ENCODE data around the gene ANTXRL.
"Not testable (repeated sequence)": the region's sequence is repeated elsewhere in the genome, so short reads cannot be mapped to it uniquely, and the experiment has no call there.

The ANTXRL gene

GRCh38 chr10:46296641-46297141, 9.9 kb downstream of the ANTXRL start:
- DNase-seq: no peak

GRCh38 chr10:46297406-46298204, 10.8 kb downstream of the ANTXRL start:
- DNase-seq: no peak

GRCh38 chr10:46298477-46299285, 11.9 kb downstream of the ANTXRL start:
- DNase-seq: no peak

- no peak for DNase-seq
These were observed 12.4 kb downstream of the ANTXRL start for GRCh38 chr10:46299286-46299535.

GRCh38 chr10:46299536-46300369, 13.0 kb downstream of the ANTXRL start:
- DNase-seq: no peak

DNA sequence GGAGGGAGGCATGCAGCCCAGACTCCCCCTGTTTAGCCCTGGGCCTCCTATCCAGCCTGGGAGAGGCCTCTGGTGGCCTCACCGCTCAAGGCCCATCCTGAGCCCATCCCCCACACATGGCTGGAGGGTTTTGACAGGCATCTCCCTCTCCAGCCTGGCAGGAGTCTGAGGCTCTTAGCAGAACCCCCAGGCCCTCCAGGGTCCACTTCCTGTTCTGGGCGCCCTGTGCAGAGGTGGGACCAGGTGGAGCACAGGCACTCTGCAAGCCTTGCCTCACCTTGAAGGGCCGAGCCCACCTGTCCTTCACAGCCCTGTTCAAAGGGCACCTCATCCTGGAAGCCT, 13.5 kb downstream of the ANTXRL start:
- not testable (repeated sequence) for DNase-seq

DNA sequence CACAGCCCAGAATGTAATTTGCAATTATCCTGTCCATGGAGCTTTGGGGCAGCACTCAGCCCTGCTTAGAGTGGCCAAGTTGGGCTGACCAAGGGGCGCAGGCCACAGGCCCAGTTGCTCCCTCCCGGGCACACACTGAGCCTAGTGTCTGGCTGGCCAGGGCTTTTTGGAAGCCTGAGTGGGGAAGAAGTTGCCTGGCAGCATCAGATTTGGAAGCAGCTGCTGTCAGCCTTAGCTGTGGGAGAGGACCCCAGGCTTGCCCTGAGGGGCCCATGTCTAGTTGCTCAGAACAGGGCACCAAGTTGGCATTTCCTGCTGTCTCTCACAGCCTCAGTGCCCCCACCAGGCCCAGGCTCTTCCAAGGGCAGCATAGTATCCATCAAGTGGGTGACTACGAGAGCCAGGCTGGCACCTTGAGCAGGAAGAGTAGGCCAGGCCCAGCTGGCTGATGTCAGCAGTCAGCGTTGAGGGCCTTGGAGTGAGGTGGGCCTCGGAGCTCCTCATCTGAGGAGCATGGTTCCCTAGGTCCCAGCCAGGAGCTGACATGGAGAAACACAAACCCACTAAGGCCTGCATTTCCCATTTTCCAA, 14.4 kb downstream of the ANTXRL start:
- DNase-seq: no peak

- no peak for DNase-seq
These were observed 15.1 kb downstream of the ANTXRL start for GRCh38 chr10:46301721-46302479.

GRCh38 chr10:46302765-46303352, 16.1 kb downstream of the ANTXRL start:
- not testable (repeated sequence) for DNase-seq

DNA sequence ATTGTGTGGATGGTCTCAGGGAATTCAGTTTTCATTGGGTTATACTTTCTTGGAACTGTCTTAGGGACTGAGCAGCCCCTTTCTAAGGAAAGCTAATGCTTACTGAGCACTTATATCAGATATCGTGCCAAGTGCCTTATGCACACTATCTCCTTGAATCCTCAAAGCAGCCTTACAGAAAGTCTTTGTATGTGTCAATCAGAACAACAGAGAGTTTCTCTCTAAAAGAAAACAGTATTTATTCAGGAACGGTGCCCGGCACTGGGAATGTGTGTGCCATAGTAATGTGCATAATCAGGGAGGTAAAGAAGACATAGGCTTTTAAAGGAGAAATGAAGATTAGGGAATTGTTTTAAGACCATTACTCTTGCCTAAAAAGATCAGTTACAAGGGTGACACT, 17.3 kb downstream of the ANTXRL start:
- DNase-seq: no peak

- not testable (repeated sequence) for DNase-seq
These were observed 17.9 kb downstream of the ANTXRL start for GRCh38 chr10:46304671-46305070.

GRCh38 chr10:46305079-46305818, 18.5 kb downstream of the ANTXRL start:
- DNase-seq: no peak

- DNase-seq: no peak
These were observed 19.2 kb downstream of the ANTXRL start for GRCh38 chr10:46305986-46306385.

GRCh38 chr10:46306516-46307184, 19.9 kb downstream of the ANTXRL start:
- no peak for DNase-seq

DNA sequence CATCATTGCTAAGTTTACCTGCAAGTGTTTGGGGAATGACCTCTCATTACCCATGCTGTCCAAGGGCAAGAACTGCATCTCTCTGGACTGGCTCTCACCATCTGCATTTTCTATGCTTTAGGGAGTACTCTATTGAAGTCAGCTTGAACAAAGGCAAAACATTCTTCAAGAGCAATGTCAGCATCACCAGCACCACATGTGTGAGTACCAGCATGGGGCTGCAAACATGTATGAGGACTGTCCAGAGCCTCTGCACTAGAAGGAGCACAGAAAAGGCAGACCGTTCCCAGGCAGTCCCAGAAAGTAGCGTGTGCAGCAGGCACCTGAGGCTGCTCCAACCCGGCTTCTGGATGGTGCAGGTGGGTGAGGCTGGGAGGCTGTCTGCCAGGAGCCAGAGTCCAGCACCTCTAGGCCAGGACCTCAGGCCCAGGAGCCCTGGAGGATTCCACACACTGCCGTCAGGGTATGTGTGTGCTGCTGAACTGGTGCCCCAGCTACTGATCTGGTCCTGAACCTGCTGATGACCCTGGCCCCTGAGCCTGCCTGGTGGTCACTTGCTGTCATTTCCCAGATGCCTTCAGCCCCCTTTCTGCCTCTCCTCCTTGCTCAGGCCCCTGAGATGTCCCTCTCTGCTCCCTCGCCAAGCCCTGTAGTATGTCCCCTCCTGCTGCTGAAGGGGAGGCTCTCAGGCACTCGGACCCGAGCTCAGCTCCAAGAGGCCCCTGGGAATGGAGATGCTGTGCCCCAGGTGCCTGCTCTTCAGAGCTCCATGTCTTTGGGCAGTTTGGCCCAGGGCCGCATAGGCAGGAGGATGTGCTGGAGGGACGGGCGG, 20.7 kb downstream of the ANTXRL start:
- no peak for DNase-seq

DNA sequence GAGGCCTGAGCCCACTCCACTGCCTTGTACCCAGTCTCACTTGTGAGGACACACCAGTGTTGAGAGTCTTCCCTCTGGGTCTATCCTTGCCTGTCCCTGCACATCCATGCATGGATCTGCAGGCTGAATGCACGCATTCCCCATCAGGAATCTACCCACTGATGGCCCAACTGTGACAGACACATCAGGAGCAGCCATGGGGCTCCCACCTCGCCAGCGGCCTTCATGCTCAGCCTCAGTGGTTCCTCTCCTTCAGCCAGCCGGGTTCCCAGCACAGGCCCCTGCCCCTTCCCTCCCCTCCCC, 21.3 kb downstream of the ANTXRL start:
- DNase-seq: no peak

DNA sequence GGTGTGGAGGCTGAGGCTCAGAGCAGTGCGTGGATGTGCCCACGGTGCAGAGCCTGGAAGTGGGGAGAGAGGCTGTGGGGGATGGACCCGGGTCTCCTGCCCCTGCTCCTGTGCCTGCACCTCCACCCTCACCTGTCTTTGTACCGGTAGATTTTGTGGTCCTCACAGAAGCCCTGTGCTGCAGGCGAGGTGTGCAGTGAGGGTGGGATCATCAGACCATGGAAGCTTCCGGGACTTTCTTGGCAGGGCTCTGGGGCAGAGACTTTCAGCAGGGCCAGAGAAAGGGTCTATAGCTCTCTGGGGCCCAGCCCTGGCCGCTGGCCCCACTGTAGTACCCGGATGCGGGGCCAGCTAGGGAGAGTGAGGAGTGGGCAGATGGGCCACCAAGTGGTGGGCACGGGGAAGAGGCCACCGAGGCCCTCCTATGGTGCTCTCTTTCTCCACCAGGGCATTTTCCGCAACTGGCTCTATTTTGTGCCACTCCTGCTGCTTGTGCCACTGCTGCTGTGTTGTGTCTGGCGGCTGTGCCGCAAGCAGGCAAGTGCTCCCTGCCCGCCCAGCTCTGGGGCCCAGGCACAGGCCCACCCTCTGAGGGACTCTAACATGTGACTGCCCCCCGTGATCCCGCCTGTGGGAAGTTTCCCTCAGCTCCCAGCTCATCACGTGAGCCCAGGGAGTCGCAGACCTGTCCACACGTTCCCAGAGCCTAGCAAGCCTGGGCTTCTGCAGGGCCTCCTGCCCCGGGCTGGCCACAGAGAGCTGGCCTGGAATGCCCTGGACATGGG, 22.1 kb downstream of the ANTXRL start:
- DNase-seq: no peak

- DNase-seq: no peak
These were observed 22.8 kb downstream of the ANTXRL start for GRCh38 chr10:46309511-46310142.

DNA sequence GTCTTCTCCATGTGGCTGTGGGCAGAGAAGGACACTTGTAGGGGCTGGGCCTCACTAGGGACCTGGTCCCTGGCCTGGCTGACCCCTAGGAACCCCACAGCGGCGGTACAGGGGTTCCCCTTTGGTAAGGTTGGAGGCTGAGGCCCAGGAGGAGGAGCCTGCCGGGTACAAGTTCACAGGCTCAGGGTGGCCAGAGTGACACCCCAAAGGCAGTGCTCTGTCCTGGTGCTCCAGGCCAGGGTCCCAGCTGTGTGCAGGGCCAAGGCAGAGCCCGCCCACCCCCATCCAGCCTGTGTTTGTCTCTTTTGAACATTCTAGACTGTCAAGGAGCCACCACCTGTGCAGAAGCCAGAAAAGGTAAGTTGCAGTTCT, 23.3 kb downstream of the ANTXRL start:
- no peak for DNase-seq

Measured in NCI-H226 (cell line).